ENCODE data around the gene SLC25A42. TPM values are rescaled to one million over a fixed set of nuclear protein-coding genes. Genes with fewer than 3 reads are reported as not detected.
A peak's percentile ranks its signal among the peaks of the same experiment; 100 is the strongest.

The SLC25A42 gene
- total RNA-seq, 2 donors from 2014 or later = 18.3 to 22.8 TPM

DNA sequence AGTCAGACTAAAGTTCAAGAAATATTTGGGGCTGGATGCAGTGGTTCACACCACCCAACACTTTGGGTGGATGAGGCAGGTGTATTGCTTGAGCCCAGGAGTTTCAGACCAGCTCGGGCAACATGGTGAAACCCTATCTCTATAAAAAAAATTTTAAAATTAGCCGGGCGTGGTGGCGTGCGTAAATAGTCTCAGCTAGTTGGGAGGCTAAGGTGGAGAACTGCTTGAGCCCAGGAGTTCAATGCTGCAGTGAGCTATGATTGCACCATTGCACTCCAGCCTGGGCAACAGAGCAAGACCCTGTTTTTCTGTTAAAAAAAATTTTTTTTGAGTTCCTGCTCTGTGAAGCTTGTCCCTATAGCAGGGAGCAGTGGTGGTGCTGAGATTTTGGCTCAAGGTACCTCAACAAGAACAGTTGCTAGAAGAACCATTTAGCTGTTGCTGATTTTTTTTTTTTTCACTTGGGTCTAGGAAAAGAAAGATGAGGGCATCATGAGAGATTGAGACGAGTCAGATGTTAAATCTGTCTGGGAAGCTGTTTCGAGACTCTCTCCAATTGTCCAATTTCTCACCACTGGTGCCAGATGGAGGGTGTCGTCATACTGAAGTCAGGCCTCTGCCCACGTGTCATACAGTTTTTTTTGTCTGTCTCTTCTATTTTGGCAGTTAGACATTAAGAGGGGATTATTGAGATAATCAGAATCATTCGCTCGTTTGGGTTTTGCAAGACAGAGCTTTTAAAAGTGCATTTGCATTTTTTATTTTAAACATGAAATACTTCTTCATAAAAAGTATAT lies 3.7 kb downstream of the SLC25A42 start:
- H3K9me3 Mint-ChIP-seq = no peaks in the 10 kb centered on the region
- H3K27ac Mint-ChIP-seq = peak overlapping the region; percentile 23 to 50
- H3K4me3 Mint-ChIP-seq = peak overlapping the region; percentile 13
- H3K36me3 Mint-ChIP-seq = no peaks in the 10 kb centered on the region
- DNase-seq (ENCODE audit: low spot score) = no peak
- no peaks in the 10 kb centered on the region for H3K27me3 Mint-ChIP-seq
- no peak for ATAC-seq
- H3K4me1 Mint-ChIP-seq (ENCODE audit: low read depth in 2 of 2) = peaks cover 32 to 34% of the 10 kb centered on the region in 2 donors

DNA sequence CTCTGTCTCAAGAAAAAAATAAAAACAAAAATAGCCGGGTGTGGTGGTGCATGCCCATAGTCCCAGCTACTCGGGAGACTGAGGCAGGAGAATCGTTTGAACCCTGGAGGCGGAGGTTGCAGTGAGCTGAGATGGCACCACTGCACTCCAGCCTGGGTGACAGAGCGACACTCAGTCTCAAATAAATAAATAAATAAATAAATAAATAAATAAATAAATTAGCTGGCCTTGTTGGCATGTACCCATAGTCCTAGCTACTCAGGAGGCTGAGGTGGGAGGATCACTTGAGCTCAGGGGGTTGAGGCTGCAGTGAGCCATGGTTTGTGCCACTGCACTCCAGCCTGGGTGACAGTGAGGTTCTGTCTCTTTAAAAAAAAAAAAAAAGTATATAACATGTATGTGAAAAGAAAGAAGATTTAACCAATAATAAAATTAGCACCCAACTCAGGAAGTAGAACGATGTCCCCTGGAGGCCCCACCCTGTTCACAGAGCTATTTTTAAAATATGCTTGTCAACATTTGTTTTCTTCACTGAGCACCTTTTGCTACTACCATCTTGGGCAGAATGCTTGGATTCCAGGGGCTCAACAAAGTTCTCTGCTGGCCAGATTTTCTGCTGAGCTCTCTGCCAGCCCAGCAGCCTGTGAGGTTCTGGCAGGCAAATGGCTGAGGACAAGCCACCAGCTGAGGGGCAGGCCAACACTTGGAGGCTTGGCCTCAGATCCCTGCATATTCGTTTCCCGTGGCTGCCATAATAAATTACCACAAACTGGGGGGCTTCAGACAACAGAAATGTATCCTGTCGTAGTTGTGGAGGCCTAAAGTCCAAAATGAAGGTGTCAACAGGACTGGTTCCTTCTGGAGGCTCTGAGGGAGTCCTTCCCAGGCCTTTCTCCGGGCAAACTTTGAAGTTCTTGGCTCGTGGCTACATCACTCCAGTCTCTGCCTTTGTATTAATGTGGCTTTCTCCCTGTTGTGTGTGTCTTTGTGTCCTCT lies 5.2 kb downstream of the SLC25A42 start:
- H3K4me3 Mint-ChIP-seq = no peak overlapping the region
- H3K9me3 Mint-ChIP-seq = no peaks in the 10 kb centered on the region
- DNase-seq (ENCODE audit: low spot score) = no peak
- no peak for ATAC-seq
- peaks cover 26 to 36% of the 10 kb centered on the region in 2 donors for H3K4me1 Mint-ChIP-seq (ENCODE audit: low read depth in 2 of 2)
- no peaks in the 10 kb centered on the region for H3K27me3 Mint-ChIP-seq
- H3K36me3 Mint-ChIP-seq = no peaks in the 10 kb centered on the region
- H3K27ac Mint-ChIP-seq = peak overlapping the region; percentile 14 to 39

DNA sequence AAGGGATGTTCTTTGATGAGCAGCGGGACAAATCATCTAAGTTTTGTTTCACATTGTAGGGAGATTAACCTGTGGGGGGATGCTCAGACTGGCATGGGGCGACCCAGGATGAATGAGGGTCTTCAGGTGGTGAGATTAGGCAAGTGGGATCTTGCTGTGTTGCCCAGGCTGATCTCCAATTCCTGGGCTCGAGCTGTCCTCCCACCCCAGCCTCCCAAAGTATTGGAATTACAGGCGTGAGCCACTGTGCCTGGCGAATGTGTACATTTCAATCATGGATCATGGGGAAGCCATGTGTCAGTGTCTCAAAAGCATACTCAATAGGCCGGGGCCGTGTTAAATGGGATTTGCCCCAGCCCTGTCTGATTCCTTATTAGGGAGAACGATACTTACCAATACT lies 8.1 kb downstream of the SLC25A42 start:
- no peak overlapping the region for H3K4me3 Mint-ChIP-seq
- H3K27ac Mint-ChIP-seq = no peak overlapping the region
- DNase-seq (ENCODE audit: low spot score) = no peak
- no peaks in the 10 kb centered on the region for H3K27me3 Mint-ChIP-seq
- ATAC-seq = no peak
- H3K4me1 Mint-ChIP-seq (ENCODE audit: low read depth in 2 of 2) = peaks cover 18 to 33% of the 10 kb centered on the region in 2 donors
- H3K36me3 Mint-ChIP-seq = no peaks in the 10 kb centered on the region
- H3K9me3 Mint-ChIP-seq = no peaks in the 10 kb centered on the region

DNA sequence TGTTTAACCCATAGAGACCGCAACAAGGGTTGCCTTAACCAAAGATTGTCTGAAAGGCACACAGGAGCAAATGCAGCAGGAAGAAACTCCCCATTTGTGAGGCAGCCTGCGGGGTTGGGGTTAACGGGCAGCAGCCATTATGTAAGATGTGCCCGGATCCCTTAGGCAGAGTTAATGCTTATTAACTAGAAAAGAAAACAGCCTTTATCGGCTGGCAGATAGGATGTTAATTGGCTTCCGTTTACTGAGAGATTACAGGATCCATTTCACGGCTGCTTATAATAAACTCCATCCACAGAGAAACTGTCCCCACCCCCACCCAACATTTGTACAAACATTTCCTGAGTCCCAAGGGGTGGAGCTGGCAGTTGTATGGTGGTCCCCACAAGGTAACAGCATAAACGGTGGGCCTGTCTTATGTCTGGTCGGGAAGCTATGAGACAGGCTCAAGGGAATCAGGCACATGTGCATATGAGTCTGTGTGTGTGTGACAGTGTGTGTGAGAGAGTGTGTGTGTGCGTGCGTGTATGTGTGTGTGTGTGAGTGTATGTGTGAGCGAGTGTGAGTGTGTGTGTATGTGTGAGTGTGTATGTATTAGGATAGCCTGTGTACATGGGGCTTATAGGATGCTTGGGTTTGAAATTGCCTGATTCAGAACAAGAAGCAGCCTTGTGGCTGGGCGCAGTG lies 10.5 kb downstream of the SLC25A42 start:
- no peaks in the 10 kb centered on the region for H3K27me3 Mint-ChIP-seq
- H3K36me3 Mint-ChIP-seq = no peaks in the 10 kb centered on the region
- H3K9me3 Mint-ChIP-seq = no peaks in the 10 kb centered on the region
- no peak overlapping the region for H3K4me3 Mint-ChIP-seq
- H3K4me1 Mint-ChIP-seq (ENCODE audit: low read depth in 2 of 2) = peaks cover 17 to 33% of the 10 kb centered on the region in 2 donors
- H3K27ac Mint-ChIP-seq = no peak overlapping the region
- DNase-seq (ENCODE audit: low spot score) = no peak
- ATAC-seq = no peak

DNA sequence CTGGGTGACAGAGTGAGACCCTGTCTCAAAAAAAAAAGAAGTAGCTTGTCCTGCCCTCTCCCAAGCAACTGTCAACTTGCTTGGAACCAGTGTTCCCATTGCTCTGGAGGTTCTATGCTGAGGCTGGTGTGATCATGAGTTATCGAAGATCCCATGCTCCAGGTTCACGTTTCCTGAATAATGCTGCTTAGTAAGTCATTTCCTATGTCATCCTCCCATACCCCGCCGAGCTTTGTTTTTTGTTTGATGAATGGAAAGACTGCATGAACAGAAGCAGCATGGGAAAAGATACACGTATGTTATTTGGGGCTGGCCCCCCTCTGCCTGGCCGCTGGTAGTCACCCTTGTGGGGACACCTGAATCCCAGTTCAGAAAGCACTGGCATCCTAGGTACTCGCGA lies 11.3 kb downstream of the SLC25A42 start:
- no peaks in the 10 kb centered on the region for H3K36me3 Mint-ChIP-seq

DNA sequence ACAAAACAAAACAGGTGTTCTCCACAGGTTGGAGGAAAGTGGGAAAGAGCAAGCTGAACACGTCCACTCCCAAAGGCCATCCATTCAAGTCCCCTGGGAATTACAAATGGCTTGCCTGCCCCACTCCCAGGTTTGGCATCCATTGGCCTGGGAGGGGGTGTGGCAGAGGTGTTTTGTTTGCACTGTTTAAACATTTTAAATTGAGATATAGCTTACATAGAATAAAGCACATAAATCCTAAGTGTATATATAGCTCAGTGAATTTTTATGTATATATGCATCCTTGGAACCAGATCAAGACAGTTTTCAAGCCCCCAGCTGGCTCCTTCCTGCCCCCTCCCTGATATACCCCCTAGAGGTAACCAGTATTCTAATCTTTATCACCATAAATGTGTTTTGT lies 12.7 kb downstream of the SLC25A42 start:
- H3K9me3 Mint-ChIP-seq = no peaks in the 10 kb centered on the region
- no peak overlapping the region for H3K4me3 Mint-ChIP-seq
- no peaks in the 10 kb centered on the region for H3K36me3 Mint-ChIP-seq
- peak overlapping the region in 1 of 2 donors; percentile 51 for H3K27ac Mint-ChIP-seq
- no peak for ATAC-seq
- no peak for DNase-seq (ENCODE audit: low spot score)
- no peaks in the 10 kb centered on the region for H3K27me3 Mint-ChIP-seq
- H3K4me1 Mint-ChIP-seq (ENCODE audit: low read depth in 2 of 2) = peaks cover 21 to 30% of the 10 kb centered on the region in 2 donors

More for the DNA sequence above, 11.3 kb downstream of the SLC25A42 start:
- H3K9me3 Mint-ChIP-seq = no peaks in the 10 kb centered on the region
- H3K4me3 Mint-ChIP-seq = no peak overlapping the region
- DNase-seq (ENCODE audit: low spot score) = no peak
- no peak overlapping the region for H3K27ac Mint-ChIP-seq
- H3K4me1 Mint-ChIP-seq (ENCODE audit: low read depth in 2 of 2) = peaks cover 21 to 36% of the 10 kb centered on the region in 2 donors
- no peaks in the 10 kb centered on the region for H3K27me3 Mint-ChIP-seq
- no peak for ATAC-seq

DNA sequence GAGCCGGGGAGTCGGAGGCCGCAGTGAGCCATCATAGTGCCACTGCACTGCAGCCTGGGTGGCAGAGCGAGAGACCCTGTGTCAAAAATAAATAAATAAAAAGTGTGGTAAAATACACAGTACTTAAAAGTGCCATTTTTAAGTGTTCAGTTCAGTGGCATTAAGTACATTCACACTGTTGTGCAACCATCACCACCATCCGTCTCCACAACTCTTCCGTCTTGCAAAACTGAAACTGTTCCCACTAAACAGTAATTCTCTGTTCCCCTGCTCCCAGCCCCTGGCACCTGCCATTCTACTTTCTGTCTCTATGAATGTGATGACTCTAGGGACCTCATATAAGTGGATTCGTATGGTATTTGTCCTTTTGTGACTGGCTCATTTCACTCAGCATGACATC lies 13.3 kb downstream of the SLC25A42 start:
- H3K4me1 Mint-ChIP-seq (ENCODE audit: low read depth in 2 of 2) = peaks cover 25 to 33% of the 10 kb centered on the region in 2 donors
- H3K9me3 Mint-ChIP-seq = no peaks in the 10 kb centered on the region
- H3K27me3 Mint-ChIP-seq = no peaks in the 10 kb centered on the region
- peak overlapping the region in 1 of 2 donors; percentile 51 for H3K27ac Mint-ChIP-seq
- no peaks in the 10 kb centered on the region for H3K36me3 Mint-ChIP-seq
- DNase-seq (ENCODE audit: low spot score) = no peak
- H3K4me3 Mint-ChIP-seq = no peak overlapping the region
- ATAC-seq = no peak

DNA sequence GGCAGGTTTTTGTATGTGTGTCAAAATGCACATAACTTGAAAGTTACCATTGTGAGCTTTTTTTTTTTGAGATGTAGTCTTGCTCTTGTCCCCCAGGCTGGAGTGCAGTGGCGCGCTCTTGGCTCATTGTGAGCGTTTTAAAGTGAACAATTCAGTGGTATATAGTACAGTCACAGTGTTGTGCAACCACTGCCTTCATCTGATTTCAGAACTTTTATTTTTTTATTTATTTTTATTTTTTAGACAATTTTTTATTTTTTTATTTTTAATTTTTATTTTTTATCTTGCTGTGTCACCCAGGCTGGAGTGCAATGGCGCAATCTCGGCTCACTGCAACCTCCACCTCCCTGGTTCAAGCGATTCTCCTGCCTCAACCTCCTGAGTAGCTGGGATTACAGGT lies 15.0 kb downstream of the SLC25A42 start:
- no peak overlapping the region for H3K27ac Mint-ChIP-seq
- ATAC-seq (no peak), DNase-seq (ENCODE audit: low spot score) (no peak)
- no peaks in the 10 kb centered on the region for H3K27me3 Mint-ChIP-seq
- no peaks in the 10 kb centered on the region for H3K36me3 Mint-ChIP-seq
- peaks cover 22 to 33% of the 10 kb centered on the region in 2 donors for H3K4me1 Mint-ChIP-seq (ENCODE audit: low read depth in 2 of 2)
- H3K9me3 Mint-ChIP-seq = no peaks in the 10 kb centered on the region
- no peak overlapping the region for H3K4me3 Mint-ChIP-seq

DNA sequence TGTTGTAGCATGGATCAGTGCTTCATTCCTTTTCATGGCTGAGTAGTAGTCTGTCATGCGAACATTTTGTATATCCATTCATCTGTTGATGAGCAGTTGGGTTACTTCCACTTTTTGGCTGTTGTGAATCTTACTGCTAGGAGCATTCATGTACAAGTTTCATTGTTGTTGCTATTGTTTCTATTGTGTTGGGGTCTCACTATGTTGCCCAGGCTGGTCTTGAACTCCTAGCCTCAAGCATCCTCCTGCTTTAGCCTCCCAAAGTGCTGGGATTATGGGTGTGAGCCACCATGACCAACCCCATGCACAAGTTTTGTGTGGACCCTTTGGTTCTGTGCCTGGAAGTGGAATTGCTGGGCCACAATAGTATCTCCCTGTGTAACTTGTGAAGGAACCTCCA lies 15.8 kb downstream of the SLC25A42 start:
- DNase-seq (ENCODE audit: low spot score) (no peak), ATAC-seq (no peak)
- Mint-ChIP-seq H3K4me1 (ENCODE audit: low read depth in 2 of 2) (peaks cover 22 to 34% of the 10 kb centered on the region in 2 donors), H3K27ac (peak overlapping the region in 1 of 2 donors; percentile 59), H3K27me3 (no peaks in the 10 kb centered on the region), H3K4me3 (no peak overlapping the region), H3K9me3 (no peaks in the 10 kb centered on the region), H3K36me3 (no peaks in the 10 kb centered on the region)

DNA sequence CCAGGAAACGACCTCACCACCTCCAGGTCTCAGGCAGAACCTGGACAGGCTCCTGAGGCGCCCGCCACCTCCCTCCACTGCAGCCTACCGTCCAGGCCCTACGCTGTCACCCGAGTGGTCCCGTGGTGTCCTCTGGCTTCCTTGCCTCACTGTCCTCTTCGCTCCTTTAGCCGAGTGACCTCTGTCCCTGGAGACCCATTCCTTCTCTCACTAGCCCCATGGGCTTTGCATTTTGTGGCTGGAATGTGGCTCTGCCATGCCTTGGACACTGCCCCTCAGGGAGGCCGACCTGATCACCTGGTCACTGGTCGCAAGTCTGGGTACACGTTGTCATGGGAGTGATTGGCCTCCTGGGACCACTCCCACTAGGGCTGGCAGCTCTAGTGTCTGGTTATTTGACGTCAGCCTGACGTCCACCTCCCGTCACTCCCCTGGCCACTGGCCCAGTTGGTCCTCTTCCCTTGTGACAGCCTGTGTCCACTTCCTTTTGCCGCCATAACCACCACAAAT lies 17.9 kb downstream of the SLC25A42 start:
- H3K27me3 Mint-ChIP-seq = no peaks in the 10 kb centered on the region

DNA sequence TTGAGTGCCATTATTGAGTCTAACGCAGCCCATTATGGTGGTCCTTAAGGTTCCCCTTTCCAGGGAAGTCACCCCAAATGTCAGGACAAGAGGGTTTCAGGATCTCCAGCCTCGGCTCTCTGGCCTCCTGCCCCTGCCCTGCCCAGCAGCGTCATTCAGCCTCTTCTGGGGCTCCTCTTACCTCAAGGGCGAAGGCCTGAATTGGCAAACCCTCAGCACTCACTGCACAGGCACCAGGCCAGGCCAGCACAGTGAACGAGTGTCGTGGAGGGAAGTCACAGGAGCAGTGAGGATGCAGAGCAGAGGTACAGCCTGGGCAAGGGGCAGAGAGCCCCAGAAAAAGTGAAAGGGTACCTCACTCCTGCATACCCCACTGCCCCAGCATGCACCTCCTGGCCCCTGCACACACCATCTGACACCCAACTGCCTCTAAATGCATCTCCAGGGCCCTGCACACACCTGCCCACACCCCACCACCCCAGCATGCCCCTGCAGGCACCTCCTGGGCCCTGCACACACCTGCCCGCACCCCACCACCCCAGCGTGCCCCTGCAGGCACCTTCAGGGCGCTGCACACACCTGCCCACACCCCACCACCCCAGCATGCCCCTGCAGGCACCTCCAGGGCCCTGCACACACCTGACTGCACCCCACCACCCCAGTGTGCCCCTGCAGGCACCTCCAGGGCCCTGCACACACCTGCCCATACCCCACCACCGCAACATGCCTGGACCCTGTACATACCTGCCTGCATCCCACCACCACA lies 19.8 kb downstream of the SLC25A42 start:
- no peak overlapping the region for H3K4me3 Mint-ChIP-seq

More for the DNA sequence above, 17.9 kb downstream of the SLC25A42 start:
- Mint-ChIP-seq H3K9me3 (no peaks in the 10 kb centered on the region), H3K4me1 (ENCODE audit: low read depth in 2 of 2) (peaks cover 19 to 32% of the 10 kb centered on the region in 2 donors), H3K36me3 (no peaks in the 10 kb centered on the region), H3K27ac (peak overlapping the region in 1 of 2 donors; percentile 59), H3K4me3 (no peak overlapping the region)
- DNase-seq (ENCODE audit: low spot score) = no peak
- no peak for ATAC-seq

DNA sequence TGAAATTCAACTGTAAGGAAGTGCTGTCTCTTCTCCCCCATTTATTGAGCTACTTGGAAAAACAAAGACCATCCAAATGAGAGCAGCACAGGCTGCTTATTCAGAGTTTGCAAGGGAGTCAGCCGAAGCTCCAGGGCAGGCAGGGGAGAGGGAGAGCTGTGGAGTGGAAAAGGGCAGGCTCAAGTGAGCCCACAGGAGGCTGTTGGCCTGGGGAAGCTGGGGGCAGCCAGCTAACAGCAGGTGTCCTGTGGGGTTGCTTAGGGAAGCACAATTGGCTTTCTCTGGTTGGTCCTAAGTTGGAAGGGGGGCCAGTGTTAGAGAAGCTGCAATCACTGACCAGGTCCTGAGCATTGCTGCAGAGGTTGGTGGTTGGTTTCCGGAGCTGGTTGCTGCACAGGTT lies 23.9 kb downstream of the SLC25A42 start:
- Mint-ChIP-seq H3K9me3 (no peaks in the 10 kb centered on the region), H3K4me3 (no peak overlapping the region), H3K4me1 (ENCODE audit: low read depth in 2 of 2) (peaks cover 0 to 12% of the 10 kb centered on the region in 2 donors), H3K27me3 (no peaks in the 10 kb centered on the region), H3K36me3 (no peaks in the 10 kb centered on the region), H3K27ac (no peak overlapping the region)
- ATAC-seq = no peak
- DNase-seq (ENCODE audit: low spot score) = no peak

More for the DNA sequence above, 19.8 kb downstream of the SLC25A42 start:
- H3K27me3 Mint-ChIP-seq = no peaks in the 10 kb centered on the region
- no peaks in the 10 kb centered on the region for H3K9me3 Mint-ChIP-seq
- ATAC-seq (no peak), DNase-seq (ENCODE audit: low spot score) (no peak)
- no peak overlapping the region for H3K27ac Mint-ChIP-seq
- H3K4me1 Mint-ChIP-seq (ENCODE audit: low read depth in 2 of 2) = peaks cover 15 to 29% of the 10 kb centered on the region in 2 donors
- H3K36me3 Mint-ChIP-seq = no peaks in the 10 kb centered on the region

DNA sequence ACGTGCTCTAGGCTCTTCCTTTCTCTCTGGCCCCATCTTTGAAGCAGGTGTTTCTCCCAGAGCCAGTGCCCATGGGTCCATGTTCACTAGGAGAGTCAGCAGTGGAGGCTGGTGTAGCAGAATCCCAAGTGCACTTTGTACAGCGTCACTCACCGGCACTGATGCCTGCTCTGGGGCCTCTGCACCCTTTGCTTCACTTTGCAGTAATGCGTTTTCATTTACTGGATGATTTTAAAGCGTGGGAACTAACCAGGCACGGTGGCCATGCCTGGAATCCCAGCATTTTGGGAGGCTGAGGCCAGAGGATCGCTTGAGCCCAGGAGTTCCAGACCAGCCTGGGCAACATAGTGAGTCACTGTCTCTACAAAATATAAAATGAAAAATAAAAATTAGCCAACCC lies 30.7 kb downstream of the SLC25A42 start:
- H3K36me3 Mint-ChIP-seq = no peaks in the 10 kb centered on the region
- H3K9me3 Mint-ChIP-seq = no peaks in the 10 kb centered on the region
- H3K4me3 Mint-ChIP-seq = no peak overlapping the region
- H3K27me3 Mint-ChIP-seq = no peaks in the 10 kb centered on the region
- H3K27ac Mint-ChIP-seq = no peak overlapping the region
- peaks cover 0 to 4% of the 10 kb centered on the region in 2 donors for H3K4me1 Mint-ChIP-seq (ENCODE audit: low read depth in 2 of 2)
- no peak for ATAC-seq
- no peak for DNase-seq (ENCODE audit: low spot score)

Measured in natural killer cell treated with Interleukin-12 subunit alpha and Interleukin-12 subunit beta and Interleukin-15 and Interleukin-18, amount 100 ng/mL, for 72 hours (primary cell).